HG02885 (cell line): ENCODE data around the gene GALNT12.

ENCODE experiments used
- ATAC-seq: cut with Tn5 transposase; IDR thresholded peaks from one replicate; pipeline ENCODE4 v1.9.1; 2021; ENCODE audit warnings: mild to moderate bottlenecking; ENCODE audit not compliant: unreplicated experiment, poor library complexity

The GALNT12 gene

DNA sequence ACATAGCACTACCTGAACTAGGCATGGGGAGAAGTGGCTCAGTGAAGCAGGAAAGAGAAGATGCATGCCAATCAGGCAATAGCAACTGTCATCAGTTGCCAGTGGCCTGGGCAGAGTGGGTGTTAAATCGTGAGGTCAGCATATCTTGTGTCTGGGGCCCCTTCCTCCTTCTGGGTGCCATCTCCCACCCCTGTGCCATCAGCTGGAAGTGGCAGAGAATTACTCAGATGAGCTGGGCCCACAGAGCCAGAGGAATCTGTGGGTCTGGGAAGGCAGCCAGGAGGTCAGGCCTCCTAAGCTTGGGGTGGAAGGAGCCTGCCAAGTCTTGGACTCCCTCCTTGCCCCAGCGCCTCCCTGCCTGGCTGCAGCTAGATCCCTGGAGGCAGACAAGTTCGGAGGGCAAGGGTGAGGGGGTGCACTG lies 66.5 kb downstream of the GALNT12 start:
- no peak for ATAC-seq

DNA sequence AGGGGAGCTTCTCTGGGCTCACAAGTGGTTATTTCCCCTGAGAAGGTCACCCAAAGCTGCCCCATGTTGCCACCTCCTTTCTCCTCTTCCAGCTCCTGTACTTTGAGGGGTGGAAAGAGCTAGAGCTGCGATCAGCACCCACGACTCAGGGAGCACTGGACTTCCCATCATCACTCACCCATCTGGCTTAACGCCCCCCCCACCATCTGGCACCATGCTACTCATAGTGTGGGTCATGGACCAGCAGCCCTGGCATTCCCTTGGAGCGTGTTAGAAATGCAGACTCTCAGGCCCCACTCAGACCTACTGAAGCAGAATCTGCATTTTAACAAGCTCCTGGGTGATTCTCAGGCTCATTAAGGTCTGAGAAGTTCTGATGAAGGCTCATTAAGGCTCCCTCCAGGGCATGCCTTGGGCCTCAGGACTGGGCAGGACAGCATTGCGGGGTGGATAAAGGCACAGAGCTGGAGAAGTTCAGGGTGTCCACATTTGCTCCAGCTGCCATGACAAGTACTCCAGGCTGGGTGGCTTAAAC lies 67.3 kb downstream of the GALNT12 start:
- ATAC-seq = no peak

DNA sequence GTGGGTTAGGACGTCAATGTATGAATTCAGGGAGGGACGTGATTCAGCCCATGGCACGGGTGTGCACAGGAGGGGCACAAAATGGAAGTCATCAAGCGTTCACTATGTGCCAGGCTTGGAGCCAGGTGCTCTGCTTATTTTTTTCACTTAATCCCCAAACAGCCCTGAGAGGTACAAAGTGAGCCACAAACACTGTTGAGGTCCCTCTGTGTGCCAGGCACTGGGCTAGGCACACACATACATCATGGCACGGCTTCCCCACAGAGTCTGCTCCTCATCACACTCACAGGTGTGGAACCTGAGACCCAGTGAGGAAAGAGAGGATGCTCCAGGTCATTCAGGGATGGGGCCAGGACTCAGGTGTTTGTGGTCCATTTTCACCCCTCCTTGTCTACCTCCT lies 68.1 kb downstream of the GALNT12 start:
- ATAC-seq = no peak

DNA sequence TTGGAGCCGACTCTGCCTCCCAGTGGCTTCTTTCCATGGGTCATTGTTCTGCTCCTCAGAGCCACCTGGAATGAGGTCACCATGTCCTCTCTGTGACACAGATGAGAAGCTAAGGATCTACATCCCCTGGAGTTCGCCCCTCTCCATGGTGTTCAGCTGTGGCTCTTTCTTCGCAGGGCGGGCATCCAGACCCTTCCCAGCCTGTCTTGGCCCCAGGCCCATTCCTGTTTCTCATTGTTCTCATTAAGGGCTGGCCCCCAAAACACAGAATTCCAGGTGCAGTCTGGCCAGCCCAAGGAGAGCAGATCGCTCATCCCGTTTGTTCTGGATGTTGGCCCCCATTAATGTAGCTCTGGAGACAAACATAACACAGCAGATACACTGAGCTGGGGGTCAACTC lies 69.8 kb downstream of the GALNT12 start:
- ATAC-seq = no peak

DNA sequence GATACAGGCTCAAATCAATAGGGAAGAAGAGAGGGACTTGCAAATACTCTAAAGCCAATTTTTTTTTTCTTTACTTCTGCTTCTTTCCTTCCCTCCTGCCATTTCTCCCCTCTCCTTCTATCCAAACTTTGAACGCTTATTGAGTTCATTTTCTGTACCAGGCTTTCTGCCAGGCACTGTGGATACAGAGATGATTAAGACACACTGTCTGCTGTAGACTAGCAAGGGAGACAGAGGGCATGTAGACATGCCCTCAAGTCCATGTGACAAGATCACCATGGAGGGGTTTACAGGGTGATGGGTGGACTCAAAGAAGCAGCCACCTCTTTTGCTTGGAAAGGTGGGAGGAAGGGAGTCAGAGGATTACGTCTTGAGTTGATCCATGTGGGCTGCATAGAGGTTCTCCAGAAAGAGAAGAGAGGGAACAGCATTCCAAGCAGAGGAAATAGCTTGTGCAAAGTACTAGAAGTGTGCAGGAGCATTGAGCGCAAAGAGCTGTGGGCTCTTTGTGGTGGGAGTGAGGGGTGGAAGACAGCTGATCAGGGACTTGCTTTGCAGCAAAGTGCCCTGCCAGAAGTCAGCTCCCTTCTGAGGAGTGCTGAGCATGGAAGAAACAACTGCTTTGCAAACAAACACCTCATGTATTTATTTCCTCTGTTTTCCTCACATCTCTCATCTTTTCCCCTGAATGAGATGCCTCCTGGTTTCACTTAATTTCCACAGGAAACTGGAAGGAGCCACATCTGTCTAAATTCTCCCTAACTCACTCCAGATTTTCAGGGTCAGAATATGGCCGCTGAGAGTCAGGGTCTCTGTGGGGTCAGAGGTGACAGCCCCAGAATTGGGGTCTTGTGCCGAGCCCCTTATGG lies 71.9 kb downstream of the GALNT12 start:
- ATAC-seq = no peak

DNA sequence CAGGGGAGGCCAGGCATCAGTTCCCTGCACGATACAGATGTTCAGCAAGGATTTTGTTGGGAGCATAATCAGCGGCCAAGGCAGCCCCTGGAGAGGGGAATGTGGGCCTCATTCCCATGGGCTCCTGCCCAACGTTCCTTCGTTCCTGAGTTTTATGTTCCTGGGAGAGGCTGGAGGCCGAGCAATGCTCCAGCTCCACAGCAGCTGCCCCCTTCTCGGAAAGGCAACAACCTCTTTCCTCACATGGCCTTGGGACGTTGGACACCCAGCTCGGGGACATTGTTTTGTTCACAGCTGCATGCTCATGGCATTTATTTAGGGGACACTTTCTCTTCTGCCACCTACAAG lies 72.5 kb downstream of the GALNT12 start:
- ATAC-seq = no peak

DNA sequence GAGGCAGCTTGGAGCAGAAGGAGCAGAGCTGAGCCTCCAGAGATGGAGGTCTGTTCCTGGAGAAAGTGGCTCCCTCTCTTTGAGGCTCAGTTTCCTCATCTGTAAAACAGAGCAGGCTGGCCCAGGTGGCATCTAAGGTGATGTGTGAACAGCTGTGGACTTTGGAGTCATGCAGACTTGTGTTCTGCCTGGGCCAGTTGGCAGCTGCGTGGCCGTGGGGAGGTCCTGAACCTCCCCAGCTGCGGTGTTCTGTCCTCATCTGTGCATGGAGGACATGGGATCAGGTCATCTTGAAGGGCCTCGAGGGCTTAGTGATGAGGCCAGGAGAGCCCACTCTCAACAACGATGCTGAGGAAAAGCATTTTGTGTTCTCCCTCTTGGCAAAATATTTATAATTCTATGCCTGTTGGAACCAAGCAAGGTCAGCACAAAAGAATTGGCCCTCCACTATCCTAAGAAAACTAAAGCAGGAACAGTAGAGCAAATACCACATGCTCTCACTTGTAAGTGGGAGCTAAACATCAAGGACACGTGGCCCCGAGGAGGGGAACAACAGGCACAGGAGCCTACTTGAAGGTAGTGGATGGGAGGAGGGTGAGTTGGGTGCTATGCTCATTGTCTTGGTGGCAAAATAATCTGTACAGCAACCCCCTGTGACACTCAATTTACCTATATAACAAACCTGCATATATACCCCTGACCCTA lies 73.0 kb downstream of the GALNT12 start:
- no peak for ATAC-seq

DNA sequence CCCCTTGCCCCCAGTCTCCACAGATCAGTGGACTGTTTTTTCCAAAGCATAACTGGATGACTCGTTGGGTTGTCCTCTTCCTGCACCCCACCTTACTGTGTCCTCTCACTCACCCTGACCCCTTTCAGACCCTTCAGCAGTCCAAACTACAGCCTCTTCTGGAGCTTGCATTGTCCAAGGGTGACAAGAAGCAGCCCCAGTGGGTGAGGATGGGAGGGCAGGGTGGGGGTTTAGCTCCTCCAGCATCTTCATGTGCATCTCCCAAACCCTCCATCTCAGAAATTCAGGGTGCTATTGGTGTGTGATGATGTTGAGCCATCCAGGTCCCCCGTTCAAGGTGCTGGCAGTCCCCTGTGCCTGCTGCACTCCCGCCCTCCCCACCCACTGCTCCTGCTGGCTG lies 73.9 kb downstream of the GALNT12 start:
- no peak for ATAC-seq

DNA sequence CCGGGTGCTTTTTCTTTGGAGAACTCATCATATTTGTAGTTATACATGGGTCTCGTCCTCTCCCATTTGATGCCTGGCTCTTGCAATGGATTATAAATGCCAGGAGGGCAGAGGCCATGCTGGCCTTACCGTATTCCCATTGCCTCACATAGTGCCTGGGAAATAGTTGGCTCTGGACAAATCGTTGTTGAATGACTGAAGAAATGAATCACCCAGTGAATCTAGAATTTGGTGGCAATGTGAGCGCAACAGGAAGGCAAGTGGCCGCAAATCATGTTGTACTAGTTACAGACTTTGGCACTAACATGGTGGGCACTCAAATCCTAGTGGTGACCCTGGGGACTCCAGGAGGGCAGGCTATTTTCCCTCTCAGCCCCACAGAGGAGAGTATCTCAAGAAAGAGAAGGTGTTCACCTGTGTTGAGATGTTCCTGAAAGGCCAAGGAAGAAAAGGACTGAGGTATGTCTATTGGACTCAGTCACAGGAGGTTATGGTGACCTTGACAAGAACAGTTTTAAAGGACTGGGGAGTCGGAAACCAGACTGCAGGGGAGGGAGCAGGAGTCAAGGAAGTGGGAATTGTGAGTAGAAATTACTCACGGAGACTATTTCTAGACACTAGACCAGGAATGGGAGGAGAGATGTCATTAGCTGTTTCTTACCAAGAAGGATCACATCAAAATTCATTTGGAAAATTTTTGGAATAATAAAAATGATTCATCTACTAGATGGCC lies 74.5 kb downstream of the GALNT12 start:
- ATAC-seq = no peak

DNA sequence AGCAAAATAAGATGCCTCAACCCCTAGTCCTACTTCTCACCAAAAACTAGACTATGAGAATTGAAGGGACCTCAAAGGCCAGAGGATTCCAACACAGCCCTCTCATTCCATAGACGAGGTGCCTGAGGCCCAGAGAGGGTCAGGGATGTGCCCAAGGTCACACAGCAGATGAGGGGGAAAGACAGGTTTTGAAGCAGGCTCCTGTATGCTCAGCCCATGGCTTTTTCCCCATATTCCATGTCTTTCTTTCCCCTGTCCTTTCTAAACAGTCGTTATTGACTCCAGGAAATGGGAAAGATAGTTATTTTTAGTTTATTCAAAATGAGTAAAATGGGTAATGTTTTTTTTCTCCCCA lies 75.1 kb downstream of the GALNT12 start:
- no peak for ATAC-seq

DNA sequence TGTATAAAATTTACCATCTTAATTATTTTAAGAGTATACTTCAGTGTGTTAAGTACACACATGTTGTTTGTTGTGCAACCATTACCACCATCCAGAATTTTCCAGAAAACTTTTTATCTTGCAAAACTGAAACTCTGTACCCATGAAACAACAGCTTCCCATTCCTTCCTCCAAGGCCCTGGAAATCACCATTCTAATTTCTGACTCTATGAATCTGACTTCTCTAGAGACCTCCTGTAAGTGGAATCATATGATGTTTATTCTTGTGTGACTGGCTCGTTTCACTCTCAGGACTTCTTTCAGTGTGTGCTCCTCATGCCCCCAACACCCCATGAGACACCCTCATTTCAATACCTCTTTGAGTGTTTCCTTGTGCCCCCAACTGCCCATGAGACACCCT lies 75.8 kb downstream of the GALNT12 start:
- no peak for ATAC-seq

DNA sequence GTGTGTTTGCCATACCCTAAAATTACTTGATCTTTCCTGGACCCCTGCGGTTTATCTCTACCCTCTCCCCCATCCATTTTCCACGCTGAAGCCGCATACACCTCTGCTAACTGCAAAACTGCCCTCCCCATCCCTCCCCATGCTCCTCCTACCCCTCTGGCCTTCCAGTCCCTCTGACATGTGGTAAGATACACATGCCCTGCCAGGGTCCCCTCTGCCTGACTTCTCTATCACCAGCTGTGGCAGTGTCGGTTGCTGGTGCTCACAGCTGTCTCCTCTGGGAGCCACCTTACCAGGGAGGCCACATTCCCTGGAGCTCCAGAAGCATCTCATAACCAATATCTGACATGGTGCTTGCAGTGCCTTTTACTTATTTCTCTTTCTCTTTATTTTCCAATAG lies 77.4 kb downstream of the GALNT12 start:
- ATAC-seq = no peak

DNA sequence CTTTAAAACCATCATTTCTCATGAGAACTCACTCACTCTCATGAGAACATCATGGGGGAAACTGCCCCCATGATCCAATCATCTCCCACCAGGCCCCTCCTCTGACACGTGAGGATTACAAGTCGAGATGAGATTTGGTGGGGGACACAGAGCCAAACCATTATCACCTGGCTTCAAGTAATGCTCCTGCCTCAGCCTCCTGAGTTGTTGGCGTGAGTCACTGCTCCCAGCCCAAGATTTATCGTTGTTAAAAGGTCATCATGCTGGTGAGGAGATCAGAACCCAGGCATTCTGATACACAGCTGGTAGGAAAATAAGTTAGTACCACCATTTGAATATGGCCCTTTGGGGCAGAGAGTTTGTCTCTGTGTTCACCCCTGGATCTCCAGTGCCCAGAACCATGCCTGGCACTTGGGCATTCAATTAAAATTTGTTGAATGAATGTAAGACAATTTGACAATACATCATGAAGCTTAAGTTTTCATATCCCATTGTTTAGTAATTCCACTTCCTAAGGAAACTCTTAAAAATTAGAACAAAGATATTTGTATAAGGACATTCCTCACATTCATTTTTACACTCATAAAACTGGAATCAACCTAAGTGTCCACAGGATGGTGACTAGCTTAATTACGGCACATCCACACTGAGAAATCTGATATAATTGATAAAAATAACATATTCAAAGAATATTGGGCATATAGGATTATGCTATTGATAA lies 78.3 kb downstream of the GALNT12 start:
- no peak for ATAC-seq

DNA sequence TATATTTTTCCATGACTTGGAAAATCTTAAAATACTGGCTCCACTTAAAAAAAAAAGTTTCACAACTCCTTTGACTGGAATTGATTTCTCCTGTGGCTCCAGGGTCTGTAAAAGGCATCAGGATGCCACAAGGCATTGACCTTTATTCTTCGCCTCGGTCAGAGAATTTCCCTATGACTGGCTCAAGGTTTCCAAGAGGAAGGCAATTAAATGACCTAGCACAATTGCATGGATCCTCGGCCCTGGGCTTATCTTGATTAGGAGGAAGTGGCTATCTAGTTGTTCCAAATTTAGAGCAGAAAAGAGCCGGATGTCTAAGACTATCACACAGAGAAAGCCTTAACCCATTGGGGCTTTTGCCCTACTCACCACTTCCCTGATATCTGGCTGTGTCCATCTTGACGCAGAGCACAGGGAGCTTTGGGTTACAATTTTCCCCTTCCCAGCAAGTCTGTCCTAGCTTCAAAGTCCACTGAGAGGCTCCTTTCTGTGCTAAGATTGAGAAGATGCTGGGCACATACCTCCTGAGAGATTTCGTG lies 79.3 kb downstream of the GALNT12 start:
- no peak for ATAC-seq

DNA sequence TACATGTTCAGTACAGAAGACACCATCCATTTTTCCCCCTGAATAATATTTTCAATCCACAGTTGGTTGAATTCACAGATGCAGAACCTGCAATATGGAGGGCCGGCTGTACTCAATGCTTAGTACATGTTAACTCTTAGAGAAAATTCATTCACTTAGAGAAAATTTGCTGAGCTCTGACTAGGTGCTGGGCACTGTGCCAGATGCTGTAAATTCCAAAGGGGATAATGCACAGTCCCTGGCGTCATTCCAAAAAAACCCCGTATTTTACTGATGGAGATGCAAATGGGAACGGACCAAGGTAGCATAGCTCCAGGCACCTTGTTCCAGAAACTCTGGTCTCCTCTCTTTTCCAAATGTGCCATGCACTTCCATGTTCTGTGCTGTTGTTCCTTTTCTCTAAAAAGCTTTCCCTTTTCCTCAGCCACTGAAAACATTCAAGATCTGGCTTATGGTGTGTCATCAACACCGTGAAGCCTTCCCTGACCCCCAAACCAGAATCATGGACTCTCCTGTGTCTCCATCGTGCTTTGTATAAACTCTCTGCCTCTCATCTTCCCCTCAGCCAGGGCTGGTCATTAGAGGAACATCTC lies 80.5 kb downstream of the GALNT12 start:
- no peak for ATAC-seq

DNA sequence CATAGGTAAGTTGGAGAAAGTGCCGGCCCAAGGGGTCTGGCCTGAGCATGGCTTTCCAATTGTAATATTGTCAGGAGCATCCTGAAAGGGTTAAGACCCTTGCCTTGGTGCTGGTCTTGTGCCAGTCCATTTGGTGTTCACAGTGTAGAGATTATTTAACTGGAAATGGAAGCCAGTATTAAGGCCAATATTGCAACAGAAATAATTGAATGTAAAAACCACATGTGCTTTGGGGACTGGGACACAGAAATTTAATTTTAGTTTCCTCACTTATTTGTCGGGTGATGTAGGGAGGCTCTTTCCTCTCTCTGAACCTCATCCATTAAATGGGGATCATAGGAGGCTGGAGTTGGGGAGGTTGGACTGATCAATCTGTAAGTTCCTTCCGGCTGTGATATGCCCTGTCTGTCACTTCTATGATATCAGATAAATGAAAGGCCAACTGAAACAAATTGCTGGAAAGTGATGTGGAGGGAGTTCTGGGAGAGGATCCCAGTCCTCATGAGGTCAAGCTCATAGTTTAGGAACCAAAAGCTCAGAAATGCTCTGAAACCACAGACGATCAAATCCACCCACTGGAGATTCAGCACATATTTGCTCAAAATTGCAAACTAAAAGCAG lies 81.4 kb downstream of the GALNT12 start:
- no peak for ATAC-seq

DNA sequence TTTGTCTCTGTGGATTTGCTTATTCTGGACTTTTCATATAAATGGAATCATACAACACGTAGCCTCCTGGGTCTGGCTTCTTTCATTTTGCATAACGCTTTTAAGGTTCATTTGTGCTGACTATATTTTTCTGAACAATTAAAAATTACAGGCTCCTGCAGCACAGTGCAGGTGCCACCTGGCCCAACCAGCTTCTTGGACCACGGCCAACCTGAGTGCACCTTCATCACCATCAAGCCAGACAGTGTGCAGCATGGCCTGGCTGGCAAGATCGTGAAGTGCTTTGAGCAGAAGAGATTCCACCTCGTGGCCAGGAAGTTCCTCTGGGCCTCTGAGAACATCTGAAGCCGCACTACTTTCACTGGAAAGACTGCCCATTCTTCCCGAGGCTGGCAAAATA lies 82.8 kb downstream of the GALNT12 start:
- ATAC-seq = no peak

DNA sequence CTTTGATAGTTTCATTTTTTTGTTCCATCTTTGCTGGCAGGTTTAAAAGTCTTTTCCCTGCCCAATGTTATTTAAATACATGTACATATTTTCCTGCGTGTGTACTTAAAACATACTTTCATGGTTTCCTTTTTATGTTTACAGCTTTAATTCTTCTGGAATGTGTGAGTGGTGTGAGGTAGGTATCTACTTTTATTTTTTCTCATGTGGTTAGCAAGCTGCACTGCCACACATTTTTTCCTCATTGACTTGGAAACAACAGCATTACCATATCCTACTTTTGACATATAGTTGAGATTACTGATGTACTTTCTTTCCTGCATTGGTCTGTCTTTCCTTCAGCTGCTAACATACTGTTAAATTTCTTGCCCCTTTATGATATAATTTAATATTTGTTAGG lies 84.8 kb downstream of the GALNT12 start:
- no peak for ATAC-seq

DNA sequence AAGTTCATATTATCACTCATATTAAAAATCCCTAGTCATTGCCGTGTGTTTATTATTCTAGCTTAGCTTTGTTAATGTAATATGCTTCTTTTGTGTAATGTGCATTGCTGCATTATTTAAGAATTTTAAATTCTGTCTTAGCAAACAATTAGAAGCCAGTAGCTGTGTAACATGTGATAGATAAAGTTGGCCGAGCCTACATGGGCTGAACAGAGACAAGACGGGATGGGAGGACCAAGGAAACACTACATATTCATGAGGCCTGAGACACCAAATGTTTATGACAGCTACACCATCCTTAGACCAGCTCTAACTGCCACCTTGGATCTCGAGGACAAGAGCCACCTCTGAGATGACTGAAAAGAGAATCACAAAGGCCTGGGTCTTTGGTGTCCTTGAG lies 85.2 kb downstream of the GALNT12 start:
- ATAC-seq = no peak
